GM23338 (cell line): ENCODE data around the gene NLGN1. TPM values are rescaled to one million over a fixed set of nuclear protein-coding genes. Genes with fewer than 3 reads are reported as not detected.

Experiments used
- ATAC-seq: fragments of 200-7000 bp; cut with Tn5 transposase; 3 replicates; pipeline ENCODE4 v1.9.1; 2020
- DNase-seq: peaks from one replicate; pipeline ENCODE4 v3.0.0-alpha.2; 2015; ENCODE audit warnings: low spot score
- H2AFZ ChIP-seq: fragments of 200-600 bp; sonication (generic); 2 replicates; pipeline ENCODE4 v1.8.0; 2016; ENCODE audit warnings: antibody characterized with exemption, mild to moderate bottlenecking, moderate library complexity
- H3F3A ChIP-seq: fragments of 200-600 bp; sonication (generic); replicated peaks from 2 replicates; pipeline ENCODE4 v1.8.0; 2017; ENCODE audit warnings: antibody characterized with exemption, mixed run types, low read depth
- H3K27ac ChIP-seq: fragments of 200-600 bp; sonication (generic); 2 replicates; pipeline ENCODE4 v1.6.1; 2016; ENCODE audit warnings: low read depth
- H3K27me3 ChIP-seq: fragments of 200-600 bp; sonication (generic); 2 replicates; pipeline ENCODE4 v1.8.0; 2016; ENCODE audit warnings: mild to moderate bottlenecking, mixed run types, moderate library complexity; ENCODE audit not compliant: insufficient read depth
- H3K36me3 ChIP-seq: fragments of 200-600 bp; sonication (generic); 2 replicates; pipeline ENCODE4 v1.8.0; 2016; ENCODE audit warnings: mild to moderate bottlenecking; ENCODE audit not compliant: insufficient read depth
- H3K4me1 ChIP-seq: fragments of 200-600 bp; sonication (generic); 2 replicates; pipeline ENCODE4 v1.8.0; 2016; ENCODE audit warnings: mild to moderate bottlenecking, moderate library complexity; ENCODE audit not compliant: insufficient read depth
- H3K4me2 ChIP-seq: fragments of 200-600 bp; sonication (generic); 2 replicates; pipeline ENCODE4 v1.7.1; 2017; ENCODE audit warnings: mixed run types
- H3K4me3 ChIP-seq: fragments of 200-600 bp; sonication (generic); 2 replicates; pipeline ENCODE4 v1.6.1; 2016; ENCODE audit warnings: mixed run types
- H3K79me2 ChIP-seq: fragments of 200-600 bp; sonication (generic); replicated peaks from 2 replicates; pipeline ENCODE4 v1.8.0; 2017; ENCODE audit warnings: mild to moderate bottlenecking; ENCODE audit not compliant: insufficient read depth
- H3K9me2 ChIP-seq: fragments of 200-600 bp; sonication (generic); 2 replicates; pipeline ENCODE4 v1.8.0; 2017; ENCODE audit not compliant: insufficient read depth
- H4K20me1 ChIP-seq: fragments of 200-600 bp; sonication (generic); replicated peaks from 2 replicates; pipeline ENCODE4 v1.8.0; 2017; ENCODE audit warnings: mild to moderate bottlenecking; ENCODE audit not compliant: insufficient read depth
- H3K27ac Mint-ChIP-seq: 2 replicates; pipeline ENCODE4 v1.8.0; 2020; ENCODE audit warnings: inconsistent platforms, mild to moderate bottlenecking, moderate library complexity, mixed read lengths
- H3K27me3 Mint-ChIP-seq: 3 replicates; pipeline ENCODE4 v1.8.0; 2022; ENCODE audit warnings: low read depth, mild to moderate bottlenecking, moderate library complexity, mixed read lengths, inconsistent platforms; ENCODE audit not compliant: insufficient read depth, poor library complexity
- H3K36me3 Mint-ChIP-seq: 3 replicates; pipeline ENCODE4 v1.8.0; 2021; ENCODE audit warnings: low read depth, mild to moderate bottlenecking, inconsistent platforms, moderate library complexity, mixed read lengths
- H3K4me1 Mint-ChIP-seq: 3 replicates; pipeline ENCODE4 v1.8.0; 2020; ENCODE audit warnings: mild to moderate bottlenecking, inconsistent platforms, mixed read lengths
- H3K4me3 Mint-ChIP-seq: 3 replicates; pipeline ENCODE4 v1.8.0; 2021; ENCODE audit warnings: moderate library complexity, mild to moderate bottlenecking, inconsistent platforms, mixed read lengths
- H3K9me3 Mint-ChIP-seq: 3 replicates; pipeline ENCODE4 v1.8.0; 2020; ENCODE audit warnings: moderate library complexity, mild to moderate bottlenecking, inconsistent platforms, mixed read lengths
- EZH2 ChIP-seq: fragments of 200-600 bp; sonication (generic); IDR thresholded peaks from one replicate; pipeline ENCODE4 v1.8.0; 2017; ENCODE audit warnings: antibody characterized with exemption, mild to moderate bottlenecking, low read depth; ENCODE audit not compliant: unreplicated experiment
- EZH2phosphoT487 ChIP-seq: fragments of 200-600 bp; sonication (generic); IDR thresholded peaks from one replicate; pipeline ENCODE4 v1.8.1; 2018; ENCODE audit warnings: antibody characterized with exemption; ENCODE audit not compliant: unreplicated experiment
- JUNB ChIP-seq: IDR thresholded peaks from one replicate; pipeline ENCODE4 v1.6.1; 2016; ENCODE audit warnings: antibody characterized with exemption; ENCODE audit not compliant: unreplicated experiment
- NANOG ChIP-seq: IDR thresholded peaks from 2 replicates; pipeline ENCODE4 v1.6.1; 2016; ENCODE audit warnings: antibody characterized with exemption, borderline replicate concordance
- POLR2AphosphoS5 ChIP-seq: IDR thresholded peaks from 2 replicates; pipeline ENCODE4 v1.6.1; 2016; ENCODE audit warnings: antibody characterized with exemption, low read depth
- STAT1 ChIP-seq: IDR thresholded peaks from one replicate; pipeline ENCODE4 v1.6.1; 2016; ENCODE audit warnings: antibody characterized with exemption; ENCODE audit not compliant: unreplicated experiment
- ZNF114 ChIP-seq: fragments of 250-450 bp; sonication (Bioruptor Pico); IDR thresholded peaks from 2 replicates; pipeline ENCODE4 v1.5.0; 2020; ENCODE audit warnings: mild to moderate bottlenecking, moderate library complexity
- ZNF331 ChIP-seq: fragments of 250-450 bp; sonication (Bioruptor Pico); IDR thresholded peaks from 2 replicates; pipeline ENCODE4 v1.5.0; 2020; ENCODE audit warnings: low read depth, mild to moderate bottlenecking, moderate library complexity
- polyA plus RNA-seq: library from polyadenylated mRNA; unstranded; fragments of >200 nt; fragmentation: Nextera tagmentation; extraction: Ambion mirVana; gene quantifications from 2 replicates; pipeline ENCODE4 v1.2.1, GENCODE V29; 2016
- total RNA-seq: library from RNA; depleted of rRNA; stranded (reverse); fragments of >200 nt; shearing (Covaris generic); gene quantifications from 2 replicates; pipeline ENCODE4 v1.2.3, GENCODE V29; 2014
- TF ChIP-seq, protein P1 (sequence below): IDR thresholded peaks from one replicate; pipeline ENCODE4 v1.6.1; 2018; ENCODE audit warnings: antibody characterized with exemption; ENCODE audit not compliant: unreplicated experiment
- TF ChIP-seq, protein P2 (sequence below), 2 experiments: fragments of 200-600 bp in 1 of 2; sonication (generic) in 1 of 2; conservative IDR thresholded peaks; 2 replicates each; pipeline versions ENCODE4 v1.5.1 to v1.6.1; 2016 to 2017; ENCODE audit warnings: antibody characterized with exemption in 2 of 2, low read depth in 2 of 2, mild to moderate bottlenecking in 2 of 2, moderate library complexity in 1 of 2
- TF ChIP-seq, protein P3 (sequence below): fragments of 250-450 bp; sonication (Bioruptor Pico); IDR thresholded peaks from 2 replicates; pipeline ENCODE4 v1.5.0; 2020; ENCODE audit warnings: mild to moderate bottlenecking, moderate library complexity

NLGN1 gene
- total and polyA plus RNA-seq, 2 experiments from 2014 or later: 6.5 to 18.6 TPM

DNA sequence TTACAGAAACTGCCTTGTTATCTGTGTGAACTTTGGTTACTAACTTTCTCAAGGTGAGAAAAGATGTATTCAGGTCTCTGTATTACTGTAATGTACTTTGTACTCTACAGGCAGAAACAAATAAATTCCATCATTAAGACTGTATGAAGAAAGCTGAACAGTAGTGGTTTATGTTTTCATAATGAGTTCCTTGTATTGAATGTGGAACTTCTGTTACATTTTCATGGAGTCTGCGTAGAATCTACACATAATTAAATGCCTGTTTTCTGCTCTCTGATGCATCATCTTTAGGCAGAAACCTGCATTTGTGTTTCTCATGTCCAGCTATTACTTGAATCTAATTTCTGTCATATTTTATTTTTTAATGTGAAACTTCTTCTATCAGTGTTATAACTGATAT lies 302.8 kb downstream of the NLGN1 start (continued):
- TF ChIP-seq, protein P1, sequence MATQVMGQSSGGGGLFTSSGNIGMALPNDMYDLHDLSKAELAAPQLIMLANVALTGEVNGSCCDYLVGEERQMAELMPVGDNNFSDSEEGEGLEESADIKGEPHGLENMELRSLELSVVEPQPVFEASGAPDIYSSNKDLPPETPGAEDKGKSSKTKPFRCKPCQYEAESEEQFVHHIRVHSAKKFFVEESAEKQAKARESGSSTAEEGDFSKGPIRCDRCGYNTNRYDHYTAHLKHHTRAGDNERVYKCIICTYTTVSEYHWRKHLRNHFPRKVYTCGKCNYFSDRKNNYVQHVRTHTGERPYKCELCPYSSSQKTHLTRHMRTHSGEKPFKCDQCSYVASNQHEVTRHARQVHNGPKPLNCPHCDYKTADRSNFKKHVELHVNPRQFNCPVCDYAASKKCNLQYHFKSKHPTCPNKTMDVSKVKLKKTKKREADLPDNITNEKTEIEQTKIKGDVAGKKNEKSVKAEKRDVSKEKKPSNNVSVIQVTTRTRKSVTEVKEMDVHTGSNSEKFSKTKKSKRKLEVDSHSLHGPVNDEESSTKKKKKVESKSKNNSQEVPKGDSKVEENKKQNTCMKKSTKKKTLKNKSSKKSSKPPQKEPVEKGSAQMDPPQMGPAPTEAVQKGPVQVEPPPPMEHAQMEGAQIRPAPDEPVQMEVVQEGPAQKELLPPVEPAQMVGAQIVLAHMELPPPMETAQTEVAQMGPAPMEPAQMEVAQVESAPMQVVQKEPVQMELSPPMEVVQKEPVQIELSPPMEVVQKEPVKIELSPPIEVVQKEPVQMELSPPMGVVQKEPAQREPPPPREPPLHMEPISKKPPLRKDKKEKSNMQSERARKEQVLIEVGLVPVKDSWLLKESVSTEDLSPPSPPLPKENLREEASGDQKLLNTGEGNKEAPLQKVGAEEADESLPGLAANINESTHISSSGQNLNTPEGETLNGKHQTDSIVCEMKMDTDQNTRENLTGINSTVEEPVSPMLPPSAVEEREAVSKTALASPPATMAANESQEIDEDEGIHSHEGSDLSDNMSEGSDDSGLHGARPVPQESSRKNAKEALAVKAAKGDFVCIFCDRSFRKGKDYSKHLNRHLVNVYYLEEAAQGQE: no peak

DNA sequence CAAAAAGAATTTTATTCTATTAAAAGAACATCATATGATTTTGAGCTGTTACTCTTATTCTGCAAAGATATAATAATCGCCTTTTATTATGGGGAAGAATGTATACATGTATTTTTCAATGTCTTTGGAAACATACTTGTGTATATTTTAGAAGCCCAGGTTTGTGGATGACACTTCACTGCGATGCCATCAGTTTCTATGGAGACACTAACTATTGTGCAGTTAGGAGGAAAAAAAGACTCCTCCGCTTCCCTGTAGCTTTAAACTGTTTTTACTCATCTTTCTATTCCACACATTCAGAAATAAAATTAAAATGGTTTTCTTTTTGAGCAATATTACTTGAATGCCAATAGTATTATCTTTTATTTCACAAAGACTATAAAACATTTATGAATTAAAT lies 305.0 kb downstream of the NLGN1 start:
- H3K4me2 ChIP-seq: no peak overlapping the region
- H3K27me3 ChIP-seq: no peaks in the 10 kb centered on the region
- no peaks in the 10 kb centered on the region for H4K20me1 ChIP-seq
- no peaks in the 10 kb centered on the region for H3K9me2 ChIP-seq
- DNase-seq (no peak), ATAC-seq (no peak)
- Mint-ChIP-seq H3K9me3 (peaks cover 17% of the 10 kb centered on the region; the same call in 2 of the 3 replicates), H3K4me3 (no peak overlapping the region), H3K27me3 (no peaks in the 10 kb centered on the region), H3K36me3 (peaks cover 21% of the 10 kb centered on the region; the same call in 2 of the 3 replicates), H3K4me1 (peaks cover 32% of the 10 kb centered on the region), H3K27ac (no peak overlapping the region)
- H3K4me1 ChIP-seq: peaks cover 22% of the 10 kb centered on the region
- H3K36me3 ChIP-seq: no peaks in the 10 kb centered on the region
- H2AFZ ChIP-seq: no peak overlapping the region
- no peaks in the 10 kb centered on the region for H3F3A ChIP-seq
- no peaks in the 10 kb centered on the region for H3K79me2 ChIP-seq
- H3K4me3 ChIP-seq: no peak overlapping the region
- no peak overlapping the region for H3K27ac ChIP-seq
- TF ChIP-seq STAT1 (no peak), ZNF331 (no peak), EZH2phosphoT487 (no peak), EZH2 (no peak), ZNF114 (CRISPR knock-in tag) (no peak), NANOG (no peak), JUNB (no peak), POLR2AphosphoS5 (no peak)
- TF ChIP-seq, protein P2, sequence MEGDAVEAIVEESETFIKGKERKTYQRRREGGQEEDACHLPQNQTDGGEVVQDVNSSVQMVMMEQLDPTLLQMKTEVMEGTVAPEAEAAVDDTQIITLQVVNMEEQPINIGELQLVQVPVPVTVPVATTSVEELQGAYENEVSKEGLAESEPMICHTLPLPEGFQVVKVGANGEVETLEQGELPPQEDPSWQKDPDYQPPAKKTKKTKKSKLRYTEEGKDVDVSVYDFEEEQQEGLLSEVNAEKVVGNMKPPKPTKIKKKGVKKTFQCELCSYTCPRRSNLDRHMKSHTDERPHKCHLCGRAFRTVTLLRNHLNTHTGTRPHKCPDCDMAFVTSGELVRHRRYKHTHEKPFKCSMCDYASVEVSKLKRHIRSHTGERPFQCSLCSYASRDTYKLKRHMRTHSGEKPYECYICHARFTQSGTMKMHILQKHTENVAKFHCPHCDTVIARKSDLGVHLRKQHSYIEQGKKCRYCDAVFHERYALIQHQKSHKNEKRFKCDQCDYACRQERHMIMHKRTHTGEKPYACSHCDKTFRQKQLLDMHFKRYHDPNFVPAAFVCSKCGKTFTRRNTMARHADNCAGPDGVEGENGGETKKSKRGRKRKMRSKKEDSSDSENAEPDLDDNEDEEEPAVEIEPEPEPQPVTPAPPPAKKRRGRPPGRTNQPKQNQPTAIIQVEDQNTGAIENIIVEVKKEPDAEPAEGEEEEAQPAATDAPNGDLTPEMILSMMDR (conservative IDR thresholded peaks at IDR 0.05; ENCODE audit: low read depth in 2 of 2): no peak
- TF ChIP-seq, protein P1: no peak
- TF ChIP-seq, protein P3, sequence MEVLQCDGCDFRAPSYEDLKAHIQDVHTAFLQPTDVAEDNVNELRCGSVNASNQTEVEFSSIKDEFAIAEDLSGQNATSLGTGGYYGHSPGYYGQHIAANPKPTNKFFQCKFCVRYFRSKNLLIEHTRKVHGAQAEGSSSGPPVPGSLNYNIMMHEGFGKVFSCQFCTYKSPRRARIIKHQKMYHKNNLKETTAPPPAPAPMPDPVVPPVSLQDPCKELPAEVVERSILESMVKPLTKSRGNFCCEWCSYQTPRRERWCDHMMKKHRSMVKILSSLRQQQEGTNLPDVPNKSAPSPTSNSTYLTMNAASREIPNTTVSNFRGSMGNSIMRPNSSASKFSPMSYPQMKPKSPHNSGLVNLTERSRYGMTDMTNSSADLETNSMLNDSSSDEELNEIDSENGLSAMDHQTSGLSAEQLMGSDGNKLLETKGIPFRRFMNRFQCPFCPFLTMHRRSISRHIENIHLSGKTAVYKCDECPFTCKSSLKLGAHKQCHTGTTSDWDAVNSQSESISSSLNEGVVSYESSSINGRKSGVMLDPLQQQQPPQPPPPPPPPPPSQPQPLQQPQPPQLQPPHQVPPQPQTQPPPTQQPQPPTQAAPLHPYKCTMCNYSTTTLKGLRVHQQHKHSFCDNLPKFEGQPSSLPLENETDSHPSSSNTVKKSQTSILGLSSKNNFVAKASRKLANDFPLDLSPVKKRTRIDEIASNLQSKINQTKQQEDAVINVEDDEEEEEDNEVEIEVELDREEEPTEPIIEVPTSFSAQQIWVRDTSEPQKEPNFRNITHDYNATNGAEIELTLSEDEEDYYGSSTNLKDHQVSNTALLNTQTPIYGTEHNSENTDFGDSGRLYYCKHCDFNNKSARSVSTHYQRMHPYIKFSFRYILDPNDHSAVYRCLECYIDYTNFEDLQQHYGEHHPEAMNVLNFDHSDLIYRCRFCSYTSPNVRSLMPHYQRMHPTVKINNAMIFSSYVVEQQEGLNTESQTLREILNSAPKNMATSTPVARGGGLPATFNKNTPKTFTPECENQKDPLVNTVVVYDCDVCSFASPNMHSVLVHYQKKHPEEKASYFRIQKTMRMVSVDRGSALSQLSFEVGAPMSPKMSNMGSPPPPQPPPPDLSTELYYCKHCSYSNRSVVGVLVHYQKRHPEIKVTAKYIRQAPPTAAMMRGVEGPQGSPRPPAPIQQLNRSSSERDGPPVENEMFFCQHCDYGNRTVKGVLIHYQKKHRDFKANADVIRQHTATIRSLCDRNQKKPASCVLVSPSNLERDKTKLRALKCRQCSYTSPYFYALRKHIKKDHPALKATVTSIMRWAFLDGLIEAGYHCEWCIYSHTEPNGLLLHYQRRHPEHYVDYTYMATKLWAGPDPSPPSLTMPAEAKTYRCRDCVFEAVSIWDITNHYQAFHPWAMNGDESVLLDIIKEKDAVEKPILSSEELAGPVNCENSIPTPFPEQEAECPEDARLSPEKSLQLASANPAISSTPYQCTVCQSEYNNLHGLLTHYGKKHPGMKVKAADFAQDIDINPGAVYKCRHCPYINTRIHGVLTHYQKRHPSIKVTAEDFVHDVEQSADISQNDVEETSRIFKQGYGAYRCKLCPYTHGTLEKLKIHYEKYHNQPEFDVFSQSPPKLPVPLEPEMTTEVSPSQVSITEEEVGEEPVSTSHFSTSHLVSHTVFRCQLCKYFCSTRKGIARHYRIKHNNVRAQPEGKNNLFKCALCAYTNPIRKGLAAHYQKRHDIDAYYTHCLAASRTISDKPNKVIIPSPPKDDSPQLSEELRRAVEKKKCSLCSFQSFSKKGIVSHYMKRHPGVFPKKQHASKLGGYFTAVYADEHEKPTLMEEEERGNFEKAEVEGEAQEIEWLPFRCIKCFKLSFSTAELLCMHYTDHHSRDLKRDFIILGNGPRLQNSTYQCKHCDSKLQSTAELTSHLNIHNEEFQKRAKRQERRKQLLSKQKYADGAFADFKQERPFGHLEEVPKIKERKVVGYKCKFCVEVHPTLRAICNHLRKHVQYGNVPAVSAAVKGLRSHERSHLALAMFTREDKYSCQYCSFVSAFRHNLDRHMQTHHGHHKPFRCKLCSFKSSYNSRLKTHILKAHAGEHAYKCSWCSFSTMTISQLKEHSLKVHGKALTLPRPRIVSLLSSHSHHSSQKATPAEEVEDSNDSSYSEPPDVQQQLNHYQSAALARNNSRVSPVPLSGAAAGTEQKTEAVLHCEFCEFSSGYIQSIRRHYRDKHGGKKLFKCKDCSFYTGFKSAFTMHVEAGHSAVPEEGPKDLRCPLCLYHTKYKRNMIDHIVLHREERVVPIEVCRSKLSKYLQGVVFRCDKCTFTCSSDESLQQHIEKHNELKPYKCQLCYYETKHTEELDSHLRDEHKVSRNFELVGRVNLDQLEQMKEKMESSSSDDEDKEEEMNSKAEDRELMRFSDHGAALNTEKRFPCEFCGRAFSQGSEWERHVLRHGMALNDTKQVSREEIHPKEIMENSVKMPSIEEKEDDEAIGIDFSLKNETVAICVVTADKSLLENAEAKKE: no peak
